Esophagus muscularis mucosa (tissue), 3 donors: Measurements from ENCODE around the gene PARD3B.

ENCODE experiments used
- CTCF ChIP-seq, 3 experiments: fragments of 200-600 bp in 2 of 3; fragments of 450-650 bp in 1 of 3; sonication (generic) in 2 of 3; IDR thresholded peaks; one replicate each; pipeline ENCODE4 v1.5.1; 2017 to 2019; ENCODE audit warnings: antibody characterized with exemption in 3 of 3, mild to moderate bottlenecking in 2 of 3, moderate library complexity in 1 of 3
- POLR2A ChIP-seq: fragments of 450-650 bp; IDR thresholded peaks from one replicate; pipeline ENCODE4 v1.6.1; 2017; ENCODE audit warnings: antibody characterized with exemption, moderate library complexity, mild to moderate bottlenecking, low read depth
- POLR2AphosphoS5 ChIP-seq, 2 donors: sonication (generic); formaldehyde crosslinking; IDR thresholded peaks; one replicate each; pipeline ENCODE4 v1.6.1; 2017; ENCODE audit warnings: antibody characterized with exemption in 2 of 2

GRCh38 chr2:205627085-205627484, 1081.8 kb downstream of the PARD3B start:
- TF ChIP-seq CTCF (IDR thresholded peaks at IDR 0.05) (no peak), POLR2A (no peak), POLR2AphosphoS5 (IDR thresholded peaks at IDR 0.05) (no peak)
